Measurements from ENCODE around the gene STMN3. TPM values are rescaled to one million over a fixed set of nuclear protein-coding genes. Genes with fewer than 3 reads are reported as not detected.
"Not testable (repeated sequence)": the region's sequence is repeated elsewhere in the genome, so short reads cannot be mapped to it uniquely, and the experiment has no call there.

STMN3 gene
- total RNA-seq, 1 donor from 2014 or later = 0.51 TPM

GRCh38 chr20:63617092-63617875 is 35.9 kb downstream of the STMN3 start:
- DNase-seq (ENCODE audit: low read depth in 2 of 2) = no peak

DNA sequence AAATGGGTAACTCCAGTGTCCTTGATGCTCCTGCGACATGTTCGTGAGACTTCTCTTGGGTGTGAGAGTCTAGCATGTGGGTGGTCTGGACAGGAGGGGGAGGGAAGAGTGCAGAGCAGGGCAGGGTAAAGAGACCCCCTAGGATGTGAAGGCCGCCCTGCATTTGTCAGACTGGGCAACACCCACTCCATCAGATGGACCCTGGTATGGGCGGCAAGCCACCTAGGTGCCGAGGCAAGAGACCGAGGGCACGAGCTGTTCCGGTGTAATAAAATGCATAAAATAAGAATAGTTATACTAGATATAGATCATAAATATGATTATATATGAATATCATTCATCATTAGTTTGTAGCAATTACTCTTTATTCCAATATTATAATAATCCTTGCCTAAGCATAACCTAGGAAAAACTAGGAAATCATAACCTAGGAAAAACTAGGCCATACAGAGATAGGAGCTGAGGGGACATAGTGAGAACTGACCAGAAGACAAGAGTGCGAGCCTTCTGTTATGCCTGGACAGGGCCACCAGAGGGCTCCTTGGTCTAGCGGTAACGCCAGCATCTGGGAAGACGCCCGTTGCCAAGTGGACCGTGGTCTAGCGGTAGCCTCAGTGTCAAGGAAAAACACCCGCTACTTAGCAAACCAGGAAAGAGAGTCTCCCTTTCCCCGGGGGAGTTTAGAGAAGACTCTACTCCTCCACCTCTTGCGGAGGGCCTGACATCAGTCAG is 39.2 kb downstream of the STMN3 start:
- DNase-seq (ENCODE audit: low read depth in 2 of 2) = not testable (repeated sequence)

GRCh38 chr20:63612276-63612931 is 40.8 kb downstream of the STMN3 start:
- no peak for DNase-seq (ENCODE audit: low read depth in 2 of 2)

GRCh38 chr20:63611646-63612045 is 41.6 kb downstream of the STMN3 start:
- DNase-seq (ENCODE audit: low read depth in 2 of 2) = no peak

DNA sequence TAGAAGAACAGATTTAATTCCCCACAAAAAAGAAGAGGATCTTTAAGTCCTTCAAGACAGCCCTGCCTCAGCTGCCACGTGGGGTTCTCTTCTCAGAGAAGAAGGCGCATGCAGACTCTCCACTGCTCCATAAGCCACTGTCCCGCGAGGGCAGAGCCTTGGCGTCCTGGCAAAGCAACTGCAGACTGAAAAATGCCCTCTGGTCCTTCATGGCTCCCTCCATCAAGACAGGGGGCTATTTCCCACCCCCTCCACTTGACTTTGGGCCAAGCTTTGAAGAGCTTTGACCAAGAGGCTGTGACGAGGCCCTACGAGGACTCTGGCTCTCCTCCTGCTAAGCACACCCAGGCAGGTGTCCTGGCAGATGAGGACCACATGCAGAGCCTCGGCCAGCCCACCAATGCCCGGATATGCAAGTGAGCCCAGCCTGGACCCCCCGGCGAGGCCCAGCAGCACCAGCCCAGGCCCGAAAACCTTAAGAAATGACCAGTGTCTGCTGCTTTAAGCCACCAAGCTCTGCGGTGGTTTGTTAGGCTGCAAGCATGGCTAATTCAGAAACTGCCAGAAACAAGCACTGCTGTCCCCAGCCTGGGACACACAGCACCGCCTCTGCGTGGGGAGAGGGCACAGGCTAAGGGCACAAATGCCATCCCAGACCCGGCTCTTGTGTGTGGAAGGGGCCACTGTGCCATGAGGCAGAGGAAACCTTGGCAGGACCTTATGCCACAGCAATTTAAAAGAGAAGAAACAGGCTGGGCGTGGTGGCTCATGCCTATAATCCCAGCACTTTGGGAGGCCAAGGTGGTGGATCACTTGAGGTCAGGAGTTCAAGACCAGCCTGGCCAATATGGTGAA is 42.4 kb downstream of the STMN3 start:
- DNase-seq (ENCODE audit: low read depth in 2 of 2) = no peak

DNA sequence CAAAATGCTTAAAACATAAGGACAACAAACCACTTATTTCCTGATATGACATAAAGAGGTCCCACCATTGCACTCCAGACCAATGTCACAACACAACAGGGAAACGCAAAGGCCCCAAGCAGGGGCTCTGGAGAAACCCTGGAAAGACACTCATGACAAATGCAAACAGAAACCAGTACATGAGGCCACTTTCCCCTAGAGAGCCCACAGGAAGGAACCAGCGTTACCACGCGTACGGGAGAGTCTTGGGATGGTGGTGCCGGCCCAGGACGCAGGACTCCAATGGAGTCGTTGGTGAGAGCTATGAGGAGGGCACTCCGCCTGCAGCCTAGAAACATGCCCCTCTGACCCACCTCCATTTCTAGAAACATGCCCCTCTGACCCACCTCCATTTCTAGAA is 46.5 kb downstream of the STMN3 start:
- no peak for DNase-seq (ENCODE audit: low read depth in 2 of 2)

GRCh38 chr20:63602321-63602720 is 50.9 kb downstream of the STMN3 start:
- no peak for DNase-seq (ENCODE audit: low read depth in 2 of 2)

- DNase-seq (ENCODE audit: low read depth in 2 of 2) = not testable (repeated sequence)
Observed at GRCh38 chr20:63601679-63602078, 51.5 kb downstream of the STMN3 start.

- no peak for DNase-seq (ENCODE audit: low read depth in 2 of 2)
Observed at GRCh38 chr20:63599396-63600050, 53.7 kb downstream of the STMN3 start.

DNA sequence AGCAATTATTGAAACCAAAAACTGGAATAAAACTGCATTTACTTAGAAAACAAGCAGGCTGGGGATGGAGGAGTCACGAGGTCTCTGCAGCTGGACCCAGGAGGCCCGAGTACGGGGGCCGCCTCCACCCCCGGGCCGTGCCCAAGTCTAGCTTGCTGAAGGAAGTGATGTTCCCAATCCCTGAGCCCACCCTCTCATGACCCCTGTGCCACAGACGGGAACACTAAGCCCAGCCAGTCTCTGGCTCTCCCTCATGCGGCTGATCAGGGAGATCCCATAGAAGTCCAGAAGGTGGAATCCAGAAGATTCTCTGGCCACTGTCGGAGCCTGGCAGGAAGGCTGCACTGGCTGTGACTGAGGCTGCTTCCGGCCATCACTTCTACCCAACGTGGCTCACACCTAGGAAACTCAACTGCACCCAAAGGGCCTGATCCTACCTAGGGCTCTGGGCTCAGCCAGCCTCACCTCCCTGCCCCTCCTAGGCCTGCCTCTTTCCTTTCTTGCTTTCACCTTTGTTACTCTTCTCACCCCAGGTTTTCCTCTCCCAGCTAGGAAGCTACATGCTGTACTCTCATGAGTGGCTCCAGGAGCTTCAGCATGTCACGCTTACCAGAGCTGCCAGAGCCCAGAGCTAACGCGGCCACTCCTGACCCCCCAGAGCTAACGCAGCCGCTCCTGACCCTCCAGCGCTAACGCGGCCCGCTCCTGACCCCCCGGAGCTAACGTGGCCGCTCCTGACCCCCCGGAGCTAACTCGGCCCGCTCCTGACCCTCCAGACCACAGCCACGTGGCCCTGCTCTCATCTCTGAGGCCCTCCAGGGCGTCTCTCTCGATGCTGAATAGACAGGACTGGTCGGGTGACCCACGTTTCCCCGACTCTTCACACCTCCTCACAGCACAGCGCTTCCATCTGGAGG is 54.5 kb downstream of the STMN3 start:
- no peak for DNase-seq (ENCODE audit: low read depth in 2 of 2)

DNA sequence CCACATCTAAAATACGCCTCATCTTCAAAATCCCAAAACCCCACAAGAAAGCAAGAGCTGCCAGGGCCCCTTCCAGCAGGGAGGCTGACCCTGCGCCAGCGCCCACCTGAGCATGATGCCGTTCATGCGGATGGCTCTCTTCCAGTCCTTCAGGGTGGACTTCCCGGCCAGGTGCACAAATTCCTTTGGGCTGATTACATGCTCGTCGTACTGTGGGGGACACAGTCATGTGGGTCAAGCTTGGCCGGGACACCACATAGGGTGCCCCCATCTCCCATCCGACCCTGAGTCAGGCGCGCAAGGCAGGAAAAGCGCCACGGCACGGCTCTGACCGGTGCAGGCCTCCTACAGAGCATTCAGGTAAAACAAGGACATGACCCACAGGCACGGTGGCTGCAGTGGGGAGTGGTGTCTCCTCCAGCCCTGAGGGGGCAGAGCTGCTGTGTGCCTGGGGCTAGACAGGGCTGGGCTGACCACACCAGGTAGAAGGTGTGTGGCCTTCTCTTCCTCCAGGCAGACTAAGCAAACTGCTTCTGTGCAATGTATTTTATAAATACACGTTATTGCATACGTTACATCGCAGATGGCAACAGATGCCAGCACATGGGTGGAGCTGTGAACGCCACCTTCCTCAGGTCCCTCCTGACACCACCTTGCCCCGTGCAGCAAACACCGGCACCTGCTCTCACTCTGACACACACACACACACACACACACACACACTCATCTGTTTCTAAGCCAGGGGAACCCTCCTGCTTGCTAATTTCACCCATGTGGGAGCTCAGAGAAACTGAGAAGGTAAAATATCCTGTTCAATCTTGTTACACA is 55.4 kb downstream of the STMN3 start:
- DNase-seq (ENCODE audit: low read depth in 2 of 2) = no peak

- DNase-seq (ENCODE audit: low read depth in 2 of 2) = no peak
Observed at GRCh38 chr20:63596423-63596822, 56.8 kb downstream of the STMN3 start.

DNA sequence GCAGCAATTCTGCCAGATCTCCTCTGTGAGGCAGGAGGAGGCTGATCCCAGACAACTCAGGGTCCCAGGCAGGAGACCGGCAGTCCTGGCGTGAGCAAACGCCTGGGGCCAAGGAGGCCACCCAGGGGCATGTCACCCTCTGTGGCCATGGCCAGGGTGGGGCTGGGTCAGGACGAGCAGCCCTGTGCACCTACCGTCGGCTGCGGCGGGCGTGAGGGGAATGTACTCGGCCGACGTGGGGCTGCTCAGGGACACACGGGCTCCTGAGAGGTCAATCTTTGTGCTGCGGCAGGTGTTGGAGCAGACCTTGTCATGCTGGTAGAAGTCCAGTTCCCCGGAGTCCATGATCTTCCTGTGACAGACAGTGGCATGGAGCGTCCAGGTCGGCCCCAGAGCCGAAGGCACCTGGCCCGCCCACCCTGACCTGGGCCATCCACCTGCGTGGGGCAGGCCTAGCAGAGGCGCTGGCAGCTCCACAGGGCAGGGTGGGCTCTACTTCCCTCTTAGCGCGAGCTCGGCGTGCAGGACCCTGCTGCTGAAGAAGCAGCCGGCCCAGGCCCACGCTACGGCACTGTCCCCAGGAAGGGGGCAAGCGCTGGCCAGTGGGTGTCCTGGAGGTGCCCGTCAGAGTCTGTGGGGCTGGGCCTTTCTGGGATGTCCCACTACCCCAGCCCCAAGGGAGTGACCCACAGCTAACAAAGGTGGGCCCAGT is 57.7 kb downstream of the STMN3 start:
- no peak for DNase-seq (ENCODE audit: low read depth in 2 of 2)

GRCh38 chr20:63594043-63594561 is 59.1 kb downstream of the STMN3 start:
- DNase-seq (ENCODE audit: low read depth in 2 of 2) = no peak

- DNase-seq (ENCODE audit: low read depth in 2 of 2) = no peak
Observed at GRCh38 chr20:63592661-63593060, 60.6 kb downstream of the STMN3 start.

DNA sequence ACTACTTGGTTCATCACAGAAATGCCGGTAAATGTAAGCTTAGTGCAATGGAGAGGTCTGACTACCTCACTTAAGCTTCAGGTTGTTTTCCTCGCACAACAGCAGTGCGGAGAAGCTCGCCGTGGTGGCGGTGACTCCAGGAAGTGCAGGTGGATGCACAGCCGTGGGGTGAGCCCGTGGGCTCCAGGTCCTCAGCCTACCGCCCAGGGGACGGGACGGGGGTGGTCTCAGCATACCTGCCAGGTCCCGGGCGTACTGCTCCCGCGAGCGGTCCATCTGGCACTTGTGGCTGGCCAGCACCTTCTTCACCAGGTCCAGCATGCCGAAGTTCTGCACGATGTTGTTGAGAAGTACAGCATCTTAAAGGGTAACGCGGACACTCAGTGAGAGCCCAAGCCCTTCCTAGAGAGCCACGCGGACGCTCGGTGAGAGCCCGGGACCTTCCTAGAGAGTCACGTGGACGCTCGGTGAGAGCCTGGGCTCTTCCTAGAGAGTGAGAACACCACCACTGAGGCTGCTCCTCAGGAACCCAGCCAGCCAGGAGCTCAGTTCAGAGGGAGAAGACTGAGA is 61.4 kb downstream of the STMN3 start:
- no peak for DNase-seq (ENCODE audit: low read depth in 2 of 2)

GRCh38 chr20:63591147-63591533 is 62.1 kb downstream of the STMN3 start:
- no peak for DNase-seq (ENCODE audit: low read depth in 2 of 2)

All from dermis microvascular lymphatic vessel endothelial cell (primary cell).